Measurements from ENCODE around the gene AGAP1.

Gene AGAP1

GRCh38 chr2:235781775-235782174 lies 287.9 kb downstream of the AGAP1 start:
- no peak for DNase-seq

- no peak for DNase-seq
Observed at GRCh38 chr2:235784788-235785187, 290.9 kb downstream of the AGAP1 start.

- DNase-seq, result no peak
Observed at GRCh38 chr2:235789552-235789951, 295.7 kb downstream of the AGAP1 start.

GRCh38 chr2:235793163-235793752 lies 299.4 kb downstream of the AGAP1 start:
- DNase-seq, result no peak

- DNase-seq, result no peak
Observed at GRCh38 chr2:235799281-235799680, 305.4 kb downstream of the AGAP1 start.

- DNase-seq, result no peak
Observed at GRCh38 chr2:235802542-235802941, 308.7 kb downstream of the AGAP1 start.

- DNase-seq, result no peak
Observed at GRCh38 chr2:235803028-235803427, 309.2 kb downstream of the AGAP1 start.

- DNase-seq, result no peak
Observed at GRCh38 chr2:235804676-235805075, 310.8 kb downstream of the AGAP1 start.

- DNase-seq, result no peak
Observed at GRCh38 chr2:235806986-235807750, 313.3 kb downstream of the AGAP1 start.

- no peak for DNase-seq
Observed at GRCh38 chr2:235808366-235808765, 314.5 kb downstream of the AGAP1 start.

- DNase-seq, result no peak
Observed at GRCh38 chr2:235810252-235810651, 316.4 kb downstream of the AGAP1 start.

GRCh38 chr2:235810846-235811245 lies 317.0 kb downstream of the AGAP1 start:
- DNase-seq, result no peak

- no peak for DNase-seq
Observed at GRCh38 chr2:235811446-235812184, 317.8 kb downstream of the AGAP1 start.

- DNase-seq, result no peak
Observed at GRCh38 chr2:235812185-235812665, 318.4 kb downstream of the AGAP1 start.

GRCh38 chr2:235813398-235813797 lies 319.6 kb downstream of the AGAP1 start:
- DNase-seq, result no peak

- DNase-seq, result no peak
Observed at GRCh38 chr2:235820571-235820970, 326.7 kb downstream of the AGAP1 start.

GRCh38 chr2:235824331-235824730 lies 330.5 kb downstream of the AGAP1 start:
- DNase-seq, result no peak

- DNase-seq, result no peak
Observed at GRCh38 chr2:235825946-235826345, 332.1 kb downstream of the AGAP1 start.

GRCh38 chr2:235826826-235827225 lies 333.0 kb downstream of the AGAP1 start:
- DNase-seq, result no peak

GRCh38 chr2:235827585-235827992 lies 333.7 kb downstream of the AGAP1 start:
- no peak for DNase-seq

GRCh38 chr2:235829726-235830125 lies 335.9 kb downstream of the AGAP1 start:
- no peak for DNase-seq

GRCh38 chr2:235831755-235832154 lies 337.9 kb downstream of the AGAP1 start:
- no peak for DNase-seq

GRCh38 chr2:235832941-235833340 lies 339.1 kb downstream of the AGAP1 start:
- no peak for DNase-seq

Data from OCI-M1 (cell line).